ENCODE data around the gene PDE4B. TPM values are rescaled to one million over a fixed set of nuclear protein-coding genes. Genes with fewer than 3 reads are reported as not detected.

PDE4B gene
- total RNA-seq, 1 experiment from 2014 or later: 1.8 TPM

- DNase-seq: no peak
- no peak overlapping the region for H3K4me3 ChIP-seq
- no peaks in the 10 kb centered on the region for H3K9me3 ChIP-seq
- H3K27me3 ChIP-seq: peaks cover 2% of the 10 kb centered on the region; the same call in 1 of the 2 replicates
- no peaks in the 10 kb centered on the region for H3K36me3 ChIP-seq
Measured at GRCh38 chr1:66138613-66139012, 345.9 kb downstream of the PDE4B start.

- peaks cover 2% of the 10 kb centered on the region; the same call in 1 of the 2 replicates for H3K27me3 ChIP-seq
Measured at GRCh38 chr1:66140072-66140471, 347.4 kb downstream of the PDE4B start.

GRCh38 chr1:66143651-66144050 is 351.0 kb downstream of the PDE4B start:
- Histone ChIP-seq H3K9me3 (no peaks in the 10 kb centered on the region), H3K27me3 (peaks cover 2% of the 10 kb centered on the region; the same call in 1 of the 2 replicates), H3K36me3 (no peaks in the 10 kb centered on the region), H3K4me3 (no peak overlapping the region)
- DNase-seq: no peak

More at GRCh38 chr1:66140072-66140471, 347.4 kb downstream of the PDE4B start:
- Histone ChIP-seq H3K4me3 (no peak overlapping the region), H3K9me3 (no peaks in the 10 kb centered on the region), H3K36me3 (no peaks in the 10 kb centered on the region)
- DNase-seq: no peak

GRCh38 chr1:66147226-66147835 is 354.6 kb downstream of the PDE4B start:
- no peaks in the 10 kb centered on the region for H3K36me3 ChIP-seq
- no peaks in the 10 kb centered on the region for H3K9me3 ChIP-seq
- H3K4me3 ChIP-seq: no peak overlapping the region
- H3K27me3 ChIP-seq: no peaks in the 10 kb centered on the region
- no peak for DNase-seq

- Histone ChIP-seq H3K36me3 (no peaks in the 10 kb centered on the region), H3K4me3 (no peak overlapping the region), H3K27me3 (no peaks in the 10 kb centered on the region; the same call in 1 of the 2 replicates), H3K9me3 (no peaks in the 10 kb centered on the region)
- no peak for DNase-seq
Measured at GRCh38 chr1:66152034-66152433, 359.3 kb downstream of the PDE4B start.

GRCh38 chr1:66154394-66154793 is 361.7 kb downstream of the PDE4B start:
- Histone ChIP-seq H3K36me3 (no peaks in the 10 kb centered on the region), H3K27me3 (no peaks in the 10 kb centered on the region; the same call in 1 of the 2 replicates), H3K9me3 (no peaks in the 10 kb centered on the region), H3K4me3 (no peak overlapping the region)
- DNase-seq: no peak

GRCh38 chr1:66156144-66156543 is 363.4 kb downstream of the PDE4B start:
- Histone ChIP-seq H3K36me3 (no peaks in the 10 kb centered on the region), H3K9me3 (no peaks in the 10 kb centered on the region), H3K27me3 (no peaks in the 10 kb centered on the region; the same call in 1 of the 2 replicates)

GRCh38 chr1:66159800-66160199 is 367.1 kb downstream of the PDE4B start:
- Histone ChIP-seq H3K9me3 (no peaks in the 10 kb centered on the region), H3K36me3 (no peaks in the 10 kb centered on the region), H3K27me3 (no peaks in the 10 kb centered on the region), H3K4me3 (no peak overlapping the region)
- no peak for DNase-seq

More at GRCh38 chr1:66156144-66156543, 363.4 kb downstream of the PDE4B start:
- H3K4me3 ChIP-seq: no peak overlapping the region
- DNase-seq: no peak

GRCh38 chr1:66160719-66161118 is 368.0 kb downstream of the PDE4B start:
- H3K27me3 ChIP-seq: no peaks in the 10 kb centered on the region
- no peaks in the 10 kb centered on the region for H3K36me3 ChIP-seq
- no peaks in the 10 kb centered on the region for H3K9me3 ChIP-seq
- DNase-seq: no peak
- H3K4me3 ChIP-seq: no peak overlapping the region

GRCh38 chr1:66166753-66167152 is 374.1 kb downstream of the PDE4B start:
- DNase-seq: no peak
- H3K9me3 ChIP-seq: no peaks in the 10 kb centered on the region

GRCh38 chr1:66167267-66167666 is 374.6 kb downstream of the PDE4B start:
- Histone ChIP-seq H3K27me3 (no peaks in the 10 kb centered on the region; the same call in 1 of the 2 replicates), H3K9me3 (no peaks in the 10 kb centered on the region), H3K36me3 (no peaks in the 10 kb centered on the region)

More at GRCh38 chr1:66166753-66167152, 374.1 kb downstream of the PDE4B start:
- Histone ChIP-seq H3K4me3 (no peak overlapping the region), H3K36me3 (no peaks in the 10 kb centered on the region), H3K27me3 (no peaks in the 10 kb centered on the region; the same call in 1 of the 2 replicates)

GRCh38 chr1:66168467-66168887 is 375.8 kb downstream of the PDE4B start:
- Histone ChIP-seq H3K9me3 (no peaks in the 10 kb centered on the region), H3K36me3 (no peaks in the 10 kb centered on the region)
- DNase-seq: no peak

More at GRCh38 chr1:66167267-66167666, 374.6 kb downstream of the PDE4B start:
- no peak for DNase-seq
- no peak overlapping the region for H3K4me3 ChIP-seq

GRCh38 chr1:66168948-66169671 is 376.4 kb downstream of the PDE4B start:
- no peaks in the 10 kb centered on the region for H3K9me3 ChIP-seq
- no peaks in the 10 kb centered on the region; the same call in 1 of the 2 replicates for H3K27me3 ChIP-seq
- H3K4me3 ChIP-seq: no peak overlapping the region
- H3K36me3 ChIP-seq: no peaks in the 10 kb centered on the region
- DNase-seq: no peak

More at GRCh38 chr1:66168467-66168887, 375.8 kb downstream of the PDE4B start:
- Histone ChIP-seq H3K27me3 (no peaks in the 10 kb centered on the region; the same call in 1 of the 2 replicates), H3K4me3 (no peak overlapping the region)

- no peaks in the 10 kb centered on the region for H3K36me3 ChIP-seq
- no peaks in the 10 kb centered on the region for H3K9me3 ChIP-seq
- no peaks in the 10 kb centered on the region; the same call in 1 of the 2 replicates for H3K27me3 ChIP-seq
- DNase-seq: no peak
- no peak overlapping the region for H3K4me3 ChIP-seq
Measured at GRCh38 chr1:66172272-66172671, 379.6 kb downstream of the PDE4B start.

GRCh38 chr1:66175098-66175497 is 382.4 kb downstream of the PDE4B start:
- Histone ChIP-seq H3K36me3 (no peaks in the 10 kb centered on the region), H3K9me3 (no peaks in the 10 kb centered on the region), H3K4me3 (no peak overlapping the region), H3K27me3 (no peaks in the 10 kb centered on the region)
- DNase-seq: no peak

GRCh38 chr1:66175581-66175980 is 382.9 kb downstream of the PDE4B start:
- no peaks in the 10 kb centered on the region for H3K36me3 ChIP-seq

GRCh38 chr1:66176012-66176715 is 383.5 kb downstream of the PDE4B start:
- DNase-seq: no peak
- H3K27me3 ChIP-seq: no peaks in the 10 kb centered on the region

More at GRCh38 chr1:66175581-66175980, 382.9 kb downstream of the PDE4B start:
- Histone ChIP-seq H3K4me3 (no peak overlapping the region), H3K9me3 (no peaks in the 10 kb centered on the region), H3K27me3 (no peaks in the 10 kb centered on the region)
- DNase-seq: no peak

More at GRCh38 chr1:66176012-66176715, 383.5 kb downstream of the PDE4B start:
- Histone ChIP-seq H3K4me3 (no peak overlapping the region), H3K36me3 (no peaks in the 10 kb centered on the region), H3K9me3 (no peaks in the 10 kb centered on the region)

Measured in MG63 (cell line).